Ovary (tissue), 3 donors: ENCODE measurements around the gene ST8SIA2.

Experiments used
- CTCF ChIP-seq, 3 donors: fragments of 450-650 bp in 2 of 3; fragments of 200-600 bp in 1 of 3; IDR thresholded peaks; one replicate each; pipeline versions ENCODE4 v1.5.1 to v1.8.0; 2016 to 2022; ENCODE audit warnings: antibody characterized with exemption in 3 of 3, mild to moderate bottlenecking in 1 of 3
- EP300 ChIP-seq: sonication (generic); formaldehyde crosslinking; IDR thresholded peaks from one replicate; pipeline ENCODE4 v1.6.1; 2017; ENCODE audit warnings: antibody characterized with exemption
- POLR2A ChIP-seq: fragments of 450-650 bp; IDR thresholded peaks from one replicate; pipeline ENCODE4 v1.6.1; 2017; ENCODE audit warnings: antibody characterized with exemption, mild to moderate bottlenecking, moderate library complexity
- donor health status: DM: no; HTN: no; CAD: no.

DNA sequence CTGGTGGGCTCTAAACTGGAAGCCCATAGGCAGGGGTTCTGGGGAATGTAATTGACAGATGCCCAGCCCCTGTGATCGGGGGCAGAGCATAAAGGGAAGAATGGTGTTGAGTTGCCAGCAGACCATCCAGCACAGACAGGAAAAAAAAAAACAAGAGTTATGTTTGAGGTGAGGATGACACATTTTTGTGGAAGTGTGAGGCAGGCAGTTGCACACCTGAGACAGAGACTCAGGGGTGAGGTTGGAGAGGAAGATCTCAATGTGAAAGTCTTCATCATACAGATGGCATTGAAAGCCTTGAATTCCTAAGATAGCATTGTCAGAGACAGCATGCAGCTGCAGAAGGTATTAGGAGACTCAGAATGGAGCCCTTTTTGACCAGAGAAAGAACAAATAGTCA lies 18.6 kb upstream of the ST8SIA2 start:
- TF ChIP-seq POLR2A (no peak), CTCF (IDR thresholded peaks at IDR 0.05) (no peak), EP300 (no peak)
